SK-N-SH (cell line): ENCODE measurements around the gene FNDC3B. TPM values are rescaled to one million over a fixed set of nuclear protein-coding genes. Genes with fewer than 3 reads are reported as not detected.

Experiments used
- CTCF ChIA-PET: fragments of 300-600, 350-600 bp; formaldehyde crosslinking; extraction: SDS; loops from one replicate; lab custom pipeline; 2021; lab: Yijun Ruan, JAX
- POLR2A ChIA-PET: fragments of 350-600 bp; sonication (Branson Sonifier 250); formaldehyde crosslinking; extraction: SDS; loops from one replicate; lab custom pipeline; 2020; ENCODE audit warnings: antibody characterized with exemption, inconsistent platforms; lab: Yijun Ruan, JAX
- DNase-seq: peaks from one replicate; pipeline ENCODE4 v3.0.0; 2012
- H2AFZ ChIP-seq: fragments of 200-600 bp; sonication (generic); 2 replicates; pipeline ENCODE4 v1.8.1; 2016; ENCODE audit warnings: antibody characterized with exemption, mild to moderate bottlenecking, low read depth
- H3F3A ChIP-seq: fragments of 200-600 bp; sonication (generic); replicated peaks from 2 replicates; pipeline ENCODE3; 2016; ENCODE audit warnings: antibody characterized with exemption, mild to moderate bottlenecking; ENCODE audit not compliant: insufficient read depth
- H3K27ac ChIP-seq, 2 experiments: fragments of 200-500 bp in 1 of 2; fragments of 200-600 bp in 1 of 2; sonication (Bioruptor generic) in 1 of 2; sonication (generic), shearing (Covaris generic) in 1 of 2; 2 replicates each; pipeline versions ENCODE4 v1.5.1 to v1.6.1; 2014 to 2016; ENCODE audit warnings: low read depth in 2 of 2, inconsistent platforms in 1 of 2, low read length in 1 of 2, mild to moderate bottlenecking in 1 of 2, mixed read lengths in 1 of 2
- H3K27me3 ChIP-seq: fragments of 200-600 bp; sonication (generic), shearing (Covaris generic); 2 replicates; pipeline ENCODE4 v1.6.1; 2016; ENCODE audit warnings: mixed run types; ENCODE audit not compliant: insufficient read depth
- H3K36me3 ChIP-seq, 2 experiments: fragments of 200-500 bp in 1 of 2; fragments of 200-600 bp in 1 of 2; sonication (Bioruptor generic) in 1 of 2; sonication (generic) in 1 of 2; replicated peaks in 1 of 2; 2 replicates each; pipeline versions ENCODE3 to v1.5.1; 2014 to 2016; ENCODE audit warnings: low read length in 1 of 2, mild to moderate bottlenecking in 1 of 2; ENCODE audit not compliant: insufficient read depth in 2 of 2, control insufficient read depth in 1 of 2
- H3K4me1 ChIP-seq, 2 experiments: fragments of 200-500 bp in 1 of 2; fragments of 200-600 bp in 1 of 2; sonication (Bioruptor generic) in 1 of 2; sonication (generic), shearing (Covaris generic) in 1 of 2; 2 replicates each; pipeline versions ENCODE4 v1.5.1 to v1.6.1; 2014 to 2016; ENCODE audit warnings: low read depth in 1 of 2, low read length in 1 of 2, mixed run types in 1 of 2; ENCODE audit not compliant: insufficient read depth in 2 of 2, control insufficient read depth in 1 of 2
- H3K4me2 ChIP-seq: fragments of 200-600 bp; sonication (generic), shearing (Covaris generic); 2 replicates; pipeline ENCODE4 v1.6.1; 2017; ENCODE audit warnings: mixed run types
- H3K4me3 ChIP-seq, 2 experiments: fragments of 200-500 bp in 1 of 2; fragments of 200-600 bp in 1 of 2; sonication (Bioruptor generic) in 1 of 2; sonication (generic), shearing (Covaris generic) in 1 of 2; 2 replicates each; pipeline versions ENCODE4 v1.5.1 to v1.8.1; 2014 to 2016; ENCODE audit warnings: low read depth in 2 of 2, inconsistent platforms in 1 of 2, low read length in 1 of 2, mild to moderate bottlenecking in 1 of 2, mixed read lengths in 1 of 2, moderate library complexity in 1 of 2
- H3K79me2 ChIP-seq: fragments of 200-600 bp; sonication (generic); 2 replicates; pipeline ENCODE4 v1.8.1; 2017; ENCODE audit warnings: mild to moderate bottlenecking; ENCODE audit not compliant: insufficient read depth
- H3K9ac ChIP-seq: fragments of 200-600 bp; sonication (generic); 2 replicates; pipeline ENCODE4 v1.6.1; 2017; ENCODE audit warnings: mixed run types
- H3K9me2 ChIP-seq: fragments of 200-600 bp; sonication (generic); 2 replicates; pipeline ENCODE4 v1.6.1; 2017; ENCODE audit warnings: mixed run types
- H3K9me3 ChIP-seq: fragments of 200-600 bp; sonication (generic); 2 replicates; pipeline ENCODE4 v1.6.1; 2017; ENCODE audit warnings: mixed run types, mild to moderate bottlenecking, moderate library complexity
- H4K20me1 ChIP-seq: fragments of 200-600 bp; sonication (generic); 2 replicates; pipeline ENCODE4 v1.6.1; 2017; ENCODE audit warnings: mild to moderate bottlenecking, mixed run types; ENCODE audit not compliant: insufficient read depth
- EP300 ChIP-seq, 2 experiments: IDR thresholded peaks; 2 replicates each; pipeline versions ENCODE4 v1.4.0 to v1.6.1; 2012; ENCODE audit warnings: borderline replicate concordance in 1 of 2, low read depth in 1 of 2, low read length in 1 of 2
- EZH2phosphoT487 ChIP-seq: fragments of 200-600 bp; sonication (generic); IDR thresholded peaks from 2 replicates; pipeline ENCODE4 v1.6.1; 2017; ENCODE audit warnings: low read depth, mixed run types, mild to moderate bottlenecking, antibody characterized with exemption, moderate library complexity, borderline replicate concordance
- FOSL2 ChIP-seq: IDR thresholded peaks from 2 replicates; pipeline ENCODE4 v1.4.0; 2012; ENCODE audit warnings: low read depth, mild to moderate bottlenecking, moderate library complexity, borderline replicate concordance
- FOXJ3 ChIP-seq: sonication (generic); formaldehyde crosslinking; IDR thresholded peaks from 2 replicates; pipeline ENCODE4 v1.5.1; 2020; ENCODE audit warnings: mild to moderate bottlenecking, missing genetic modification reagents
- FOXM1 ChIP-seq: IDR thresholded peaks from 2 replicates; pipeline ENCODE4 v1.4.0; 2012; ENCODE audit warnings: low read depth, mild to moderate bottlenecking
- IRF3 ChIP-seq: fragments of 150-350 bp; IDR thresholded peaks from 2 replicates; pipeline ENCODE4 v1.6.1; 2016; ENCODE audit warnings: mild to moderate bottlenecking, low read depth, low read length
- JUND ChIP-seq: IDR thresholded peaks from 2 replicates; pipeline ENCODE4 v1.4.0; 2012
- MEF2A ChIP-seq: IDR thresholded peaks from 2 replicates; pipeline ENCODE4 v1.4.0; 2012; ENCODE audit warnings: low read depth, borderline replicate concordance
- NFIC ChIP-seq: IDR thresholded peaks from 2 replicates; pipeline ENCODE4 v1.4.0; 2012; ENCODE audit warnings: borderline replicate concordance
- NRF1 ChIP-seq: IDR thresholded peaks from 2 replicates; pipeline ENCODE4 v1.6.1; 2012; ENCODE audit warnings: low read depth, mild to moderate bottlenecking, low read length
- PBX3 ChIP-seq: IDR thresholded peaks from 2 replicates; pipeline ENCODE4; 2012
- POLR2AphosphoS5 ChIP-seq: IDR thresholded peaks from 2 replicates; pipeline ENCODE4 v1.6.1; 2012; ENCODE audit warnings: low read depth, low read length
- SIN3A ChIP-seq: IDR thresholded peaks from 2 replicates; pipeline ENCODE4 v1.6.1; 2012; ENCODE audit warnings: low read depth, mild to moderate bottlenecking, low read length, moderate library complexity, borderline replicate concordance
- TAF1 ChIP-seq: IDR thresholded peaks from 2 replicates; pipeline ENCODE4 v1.6.1; 2012; ENCODE audit warnings: low read depth, mild to moderate bottlenecking, low read length, moderate library complexity, borderline replicate concordance
- USF1 ChIP-seq: IDR thresholded peaks from 2 replicates; pipeline ENCODE4 v1.4.0; 2012; ENCODE audit warnings: low read depth, borderline replicate concordance
- YY1 ChIP-seq: IDR thresholded peaks from 2 replicates; pipeline ENCODE4 v1.4.0; 2012; ENCODE audit warnings: low read depth, mild to moderate bottlenecking
- WGBS: methylation state at CpG from one replicate; pipeline ENCODE4 v1.1.6; 2017; ENCODE audit warnings: low lambda C conversion rate; 5-methylcytosine and 5-hydroxymethylcytosine counted together
- polyA plus RNA-seq, 3 experiments: library from polyadenylated mRNA; depleted of rRNA; stranded (reverse); fragments of >200 nt; gene quantifications; 2 replicates each; pipeline ENCODE4 v1.2.3, GENCODE V29; 2012

The FNDC3B gene
- polyA plus RNA-seq, 1 of the 3 experiments (the other 2 are of a cell fraction), result 10.4 TPM

- H3F3A ChIP-seq, result no peaks in the 10 kb centered on the region
- H3K9ac ChIP-seq, result no peak overlapping the region
- TF ChIP-seq USF1 (no peak), MEF2A (no peak), IRF3 (no peak), FOXM1 (no peak), NRF1 (no peak), YY1 (no peak), JUND (no peak), POLR2AphosphoS5 (no peak), FOXJ3 (no peak), TAF1 (no peak), SIN3A (no peak), EZH2phosphoT487 (no peak), FOSL2 (no peak), EP300 (IDR thresholded peaks at IDR 0.05; ENCODE audit: borderline replicate concordance in 1 of 2, low read depth in 1 of 2, low read length in 1 of 2) (no peak)
- no peaks in the 10 kb centered on the region for H3K36me3 ChIP-seq
- H3K4me3 ChIP-seq, result no peak overlapping the region
- no peak for DNase-seq
- no peaks in the 10 kb centered on the region for H4K20me1 ChIP-seq
- no peaks in the 10 kb centered on the region for H3K9me2 ChIP-seq
- no peaks in the 10 kb centered on the region for H3K79me2 ChIP-seq
- no peak overlapping the region for H3K4me2 ChIP-seq
- H3K9me3 ChIP-seq, result no peaks in the 10 kb centered on the region
- H3K27ac ChIP-seq, result no peak overlapping the region
- ChIA-PET CTCF (interaction anchor here (0.7 to 2.0 kb wide), 2 partner anchors 11 to 12 kb away, joined by 3 to 4 read pairs; no protein-coding TSS in a partner anchor), POLR2A (no interaction called here)
- H3K27me3 ChIP-seq, result no peaks in the 10 kb centered on the region; the same call in 1 of the 2 replicates
- no peaks in the 10 kb centered on the region for H3K4me1 ChIP-seq
- H2AFZ ChIP-seq, result no peak overlapping the region
Observed at GRCh38 chr3:172437713-172438112, 398.3 kb downstream of the FNDC3B start.

- Histone ChIP-seq H3K9ac (no peak overlapping the region), H3F3A (no peaks in the 10 kb centered on the region), H2AFZ (no peak overlapping the region), H3K36me3 (no peaks in the 10 kb centered on the region), H3K9me2 (no peaks in the 10 kb centered on the region), H3K27ac (no peak overlapping the region), H3K4me3 (no peak overlapping the region), H3K79me2 (no peaks in the 10 kb centered on the region), H4K20me1 (no peaks in the 10 kb centered on the region), H3K4me1 (no peaks in the 10 kb centered on the region), H3K9me3 (no peaks in the 10 kb centered on the region), H3K27me3 (no peaks in the 10 kb centered on the region; the same call in 1 of the 2 replicates), H3K4me2 (no peak overlapping the region)
- TF ChIP-seq PBX3 (no peak), NFIC (no peak), FOXM1 (no peak)
- CTCF ChIA-PET, result no interaction called here
- POLR2A ChIA-PET, result no interaction called here
- DNase-seq, result no peak
- WGBS, result 51% methylated on average over 4 of the region's 4 CpGs
Observed at GRCh38 chr3:172438186-172438585, 398.8 kb downstream of the FNDC3B start.
